Loucy (cell line): ENCODE results near the gene SLC5A6.

Experiments
- H2AFZ ChIP-seq: fragments of 200-600 bp; sonication (generic); 2 replicates; pipeline ENCODE4 v1.6.0; 2016; ENCODE audit warnings: antibody characterized with exemption, mild to moderate bottlenecking, low read length, moderate library complexity
- H3F3A ChIP-seq: fragments of 200-600 bp; 2 replicates; pipeline ENCODE4 v1.6.0; 2016; ENCODE audit warnings: antibody characterized with exemption, low read depth, mild to moderate bottlenecking
- H3K27me3 ChIP-seq: fragments of 200-600 bp; sonication (generic); 2 replicates; pipeline ENCODE4 v1.6.1; 2014; ENCODE audit warnings: low read length, mild to moderate bottlenecking; ENCODE audit not compliant: insufficient read depth, poor library complexity, severe bottlenecking
- H3K36me3 ChIP-seq: fragments of 200-600 bp; sonication (generic); 2 replicates; pipeline ENCODE4 v1.6.1; 2016; ENCODE audit warnings: low read length; ENCODE audit not compliant: insufficient read depth
- H3K4me1 ChIP-seq: fragments of 200-600 bp; sonication (generic); 2 replicates; pipeline ENCODE4 v1.5.1; 2014; ENCODE audit warnings: low read length, mild to moderate bottlenecking; ENCODE audit not compliant: insufficient read depth, poor library complexity, severe bottlenecking
- H3K4me2 ChIP-seq: fragments of 200-600 bp; sonication (generic); 2 replicates; pipeline ENCODE4 v1.6.0; 2014; ENCODE audit warnings: antibody characterized with exemption, low read length, low read depth, mild to moderate bottlenecking; ENCODE audit not compliant: poor library complexity, severe bottlenecking
- H3K4me3 ChIP-seq: fragments of 200-600 bp; sonication (generic); 2 replicates; pipeline ENCODE4 v1.5.1; 2014; ENCODE audit warnings: low read length, mild to moderate bottlenecking, mixed read lengths; ENCODE audit not compliant: poor library complexity, severe bottlenecking
- H3K79me2 ChIP-seq: fragments of 200-600 bp; sonication (generic); 2 replicates; pipeline ENCODE4 v1.6.1; 2014; ENCODE audit warnings: low read length; ENCODE audit not compliant: insufficient read depth
- H3K9ac ChIP-seq: fragments of 200-600 bp; sonication (generic); 2 replicates; pipeline ENCODE4 v1.6.0; 2014; ENCODE audit warnings: mild to moderate bottlenecking, low read depth, low read length, moderate library complexity; ENCODE audit not compliant: poor library complexity, severe bottlenecking
- H3K9me2 ChIP-seq: fragments of 200-600 bp; sonication (generic); replicated peaks from 2 replicates; pipeline ENCODE4 v1.6.1; 2016; ENCODE audit warnings: low read depth, low read length, mixed read lengths
- H3K9me3 ChIP-seq: fragments of 200-600 bp; sonication (generic); 2 replicates; pipeline ENCODE4 v1.6.1; 2014; ENCODE audit warnings: mild to moderate bottlenecking, antibody characterized with exemption, low read length, low read depth; ENCODE audit not compliant: insufficient read depth
- H4K20me1 ChIP-seq: fragments of 200-600 bp; sonication (generic); 2 replicates; pipeline ENCODE4 v1.6.0; 2014; ENCODE audit warnings: antibody characterized with exemption, low read length, mild to moderate bottlenecking; ENCODE audit not compliant: insufficient read depth, poor library complexity, severe bottlenecking
- EZH2phosphoT487 ChIP-seq: fragments of 200-600 bp; IDR thresholded peaks from 2 replicates; pipeline ENCODE4 v1.6.1; 2018; ENCODE audit warnings: antibody characterized with exemption, mild to moderate bottlenecking, moderate library complexity, borderline replicate concordance
- TF ChIP-seq, protein P1 (sequence below): fragments of 200-600 bp; sonication (generic); conservative IDR thresholded peaks from 2 replicates; pipeline ENCODE4 v1.5.1; 2014; ENCODE audit warnings: mild to moderate bottlenecking, antibody characterized with exemption, low read length

SLC5A6 gene

DNA sequence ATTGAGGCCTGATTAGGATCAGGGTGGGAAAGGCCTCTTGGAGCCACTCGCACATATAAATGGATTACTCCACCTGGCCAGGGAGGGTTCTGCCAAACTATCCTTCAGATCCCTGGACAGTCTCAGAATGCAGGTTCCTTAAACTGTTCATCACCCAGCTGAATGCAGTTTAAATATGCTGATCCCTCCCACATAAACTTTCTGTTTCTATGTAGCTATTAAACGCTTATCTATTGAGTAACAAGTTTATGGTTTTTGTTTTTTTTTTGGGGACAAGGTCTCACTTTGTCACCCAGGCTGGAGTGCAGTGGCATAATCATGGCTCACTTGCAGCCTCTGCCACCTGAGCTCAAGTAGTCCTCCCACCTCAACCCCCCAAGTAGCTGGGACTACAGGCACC is 7.0 kb upstream of the SLC5A6 start:
- no peak overlapping the region for H2AFZ ChIP-seq
- no peaks in the 10 kb centered on the region for H3K9me3 ChIP-seq
- no peaks in the 10 kb centered on the region for H4K20me1 ChIP-seq
- H3K27me3 ChIP-seq = no peaks in the 10 kb centered on the region
- H3K4me3 ChIP-seq = peak overlapping the region; percentile 81
- peak overlapping the region; percentile 77 for H3K4me2 ChIP-seq
- H3K9ac ChIP-seq = peak overlapping the region; percentile 96
- H3F3A ChIP-seq = no peaks in the 10 kb centered on the region
- H3K9me2 ChIP-seq = no peaks in the 10 kb centered on the region
- peaks cover 31% of the 10 kb centered on the region for H3K79me2 ChIP-seq
- peaks cover 30% of the 10 kb centered on the region for H3K4me1 ChIP-seq
- H3K36me3 ChIP-seq = peaks cover 23% of the 10 kb centered on the region; the same call in 1 of the 2 replicates
- no peak for TF ChIP-seq EZH2phosphoT487
- TF ChIP-seq, protein P1, sequence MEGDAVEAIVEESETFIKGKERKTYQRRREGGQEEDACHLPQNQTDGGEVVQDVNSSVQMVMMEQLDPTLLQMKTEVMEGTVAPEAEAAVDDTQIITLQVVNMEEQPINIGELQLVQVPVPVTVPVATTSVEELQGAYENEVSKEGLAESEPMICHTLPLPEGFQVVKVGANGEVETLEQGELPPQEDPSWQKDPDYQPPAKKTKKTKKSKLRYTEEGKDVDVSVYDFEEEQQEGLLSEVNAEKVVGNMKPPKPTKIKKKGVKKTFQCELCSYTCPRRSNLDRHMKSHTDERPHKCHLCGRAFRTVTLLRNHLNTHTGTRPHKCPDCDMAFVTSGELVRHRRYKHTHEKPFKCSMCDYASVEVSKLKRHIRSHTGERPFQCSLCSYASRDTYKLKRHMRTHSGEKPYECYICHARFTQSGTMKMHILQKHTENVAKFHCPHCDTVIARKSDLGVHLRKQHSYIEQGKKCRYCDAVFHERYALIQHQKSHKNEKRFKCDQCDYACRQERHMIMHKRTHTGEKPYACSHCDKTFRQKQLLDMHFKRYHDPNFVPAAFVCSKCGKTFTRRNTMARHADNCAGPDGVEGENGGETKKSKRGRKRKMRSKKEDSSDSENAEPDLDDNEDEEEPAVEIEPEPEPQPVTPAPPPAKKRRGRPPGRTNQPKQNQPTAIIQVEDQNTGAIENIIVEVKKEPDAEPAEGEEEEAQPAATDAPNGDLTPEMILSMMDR = no peak

DNA sequence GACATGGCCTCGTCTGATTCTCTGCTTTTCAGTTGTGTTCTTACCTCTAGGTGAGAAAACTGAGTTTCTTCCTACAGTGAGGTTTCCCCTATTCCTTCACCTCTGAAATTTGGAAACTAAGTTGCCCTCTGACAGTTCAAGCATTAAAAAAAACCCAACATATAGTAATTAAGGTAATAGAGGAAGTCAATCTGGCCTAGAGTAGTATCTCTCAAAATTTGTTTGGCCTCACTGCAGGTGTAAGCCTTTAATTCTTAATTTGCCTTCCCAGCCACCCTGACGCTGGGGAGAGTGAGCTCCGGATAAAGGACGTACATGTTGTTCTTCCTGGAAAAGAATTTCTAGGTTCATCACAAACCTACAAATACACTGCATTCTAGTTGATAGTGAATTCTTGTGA is 6.5 kb upstream of the SLC5A6 start:
- H4K20me1 ChIP-seq = no peaks in the 10 kb centered on the region
- H3K9ac ChIP-seq = peak overlapping the region; percentile 96
- H3K79me2 ChIP-seq = peaks cover 34% of the 10 kb centered on the region
- no peaks in the 10 kb centered on the region for H3K9me3 ChIP-seq
- peaks cover 18% of the 10 kb centered on the region; the same call in 1 of the 2 replicates for H3K36me3 ChIP-seq
- TF ChIP-seq EZH2phosphoT487 = no peak
- TF ChIP-seq, protein P1 = no peak
- peak overlapping the region; percentile 81 for H3K4me3 ChIP-seq
- peaks cover 31% of the 10 kb centered on the region for H3K4me1 ChIP-seq
- no peak overlapping the region for H2AFZ ChIP-seq
- no peaks in the 10 kb centered on the region for H3K27me3 ChIP-seq
- H3K9me2 ChIP-seq = no peaks in the 10 kb centered on the region
- peak overlapping the region; percentile 77 for H3K4me2 ChIP-seq
- no peaks in the 10 kb centered on the region for H3F3A ChIP-seq

DNA sequence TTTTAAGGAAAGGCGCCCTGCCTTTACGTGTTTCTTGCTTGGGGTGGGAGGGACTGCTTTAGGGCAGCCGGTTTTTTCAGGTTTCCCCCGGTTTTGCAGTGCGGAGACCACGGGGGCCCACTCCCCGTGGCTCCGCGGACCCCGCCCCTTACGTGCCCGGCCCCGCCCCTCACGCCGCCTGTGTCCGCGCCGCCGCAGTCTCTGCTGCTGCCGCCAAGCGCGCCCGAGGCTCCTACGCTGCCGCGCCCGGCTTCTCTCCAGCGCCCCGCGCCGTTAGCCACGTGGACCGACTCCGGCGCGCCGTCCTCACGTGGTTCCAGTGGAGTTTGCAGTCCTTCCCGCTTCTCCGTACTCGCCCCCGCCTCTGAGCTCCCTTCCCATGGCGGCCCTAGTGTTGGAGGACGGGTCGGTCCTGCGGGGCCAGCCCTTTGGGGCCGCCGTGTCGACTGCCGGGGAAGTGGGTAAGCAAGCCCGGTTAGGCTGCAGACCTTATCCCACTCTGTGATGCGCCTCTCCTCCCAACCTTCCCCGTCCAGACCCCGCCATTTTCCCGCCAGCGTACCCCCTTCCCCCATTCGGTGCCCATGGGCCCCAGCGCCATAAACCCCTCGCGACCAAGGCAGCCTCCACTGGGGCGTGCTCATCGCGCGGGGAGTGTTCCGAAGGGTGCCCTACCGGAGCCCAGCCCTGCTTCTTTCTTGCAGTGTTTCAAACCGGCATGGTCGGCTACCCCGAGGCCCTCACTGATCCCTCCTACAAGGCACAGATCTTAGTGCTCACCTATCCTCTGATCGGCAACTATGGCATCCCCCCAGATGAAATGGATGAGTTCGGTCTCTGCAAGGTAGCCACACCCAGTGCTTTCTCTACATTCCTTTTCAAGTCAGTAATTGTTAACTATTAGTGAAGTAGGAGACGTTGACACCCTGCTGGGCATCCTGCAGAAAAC is 5.4 kb upstream of the SLC5A6 start, which contains the start of gene CAD:
CAD (plus strand) TSS at position 197 of the 949 bp plus-strand sequence; CDS start at position 380, 183 bp downstream.
- peak within 1 kb of the TSS; percentile 81 for H3K4me3 ChIP-seq
- peak within 1 kb of the TSS; percentile 78 for H2AFZ ChIP-seq
- no peaks in the 10 kb centered on the region for H3F3A ChIP-seq
- peaks cover 46% of the 10 kb centered on the region for H3K79me2 ChIP-seq
- H3K9ac ChIP-seq = peak within 1 kb of the TSS; percentile 96
- peaks cover 10% of the 10 kb centered on the region; the same call in 1 of the 2 replicates for H3K36me3 ChIP-seq
- peak within 1 kb of the TSS; percentile 77 for H3K4me2 ChIP-seq
- H3K9me3 ChIP-seq = no peaks in the 10 kb centered on the region
- H3K4me1 ChIP-seq = peaks cover 42% of the 10 kb centered on the region
- TF ChIP-seq, protein P1 = 0 out of 2 replicates have a peak, but pooled peaks have one; percentile 15
- TF ChIP-seq EZH2phosphoT487 = no peak
- H3K27me3 ChIP-seq = no peaks in the 10 kb centered on the region
- no peaks in the 10 kb centered on the region for H3K9me2 ChIP-seq
- no peaks in the 10 kb centered on the region for H4K20me1 ChIP-seq
